Thyroid gland (tissue), 4 donors: Measurements from ENCODE around the gene LMNB1.

Experiments used
- CTCF ChIP-seq, 6 experiments: fragments of 200-600 bp in 3 of 6; fragments of 450-650 bp in 3 of 6; sonication (generic) in 3 of 6; IDR thresholded peaks; one replicate each; pipeline ENCODE4 v1.5.1; 2016 to 2019; ENCODE audit warnings: antibody characterized with exemption in 6 of 6, mild to moderate bottlenecking in 2 of 6, inconsistent platforms in 1 of 6, moderate library complexity in 1 of 6
- POLR2A ChIP-seq, 2 donors: fragments of 450-650 bp; IDR thresholded peaks; one replicate each; pipeline ENCODE4 v1.6.1; 2017; ENCODE audit warnings: antibody characterized with exemption in 2 of 2, mild to moderate bottlenecking in 2 of 2, moderate library complexity in 1 of 2

GRCh38 chr5:126810596-126811380 is 33.9 kb downstream of the LMNB1 start:
- TF ChIP-seq CTCF (IDR thresholded peaks at IDR 0.05) (no peak), POLR2A (IDR thresholded peaks at IDR 0.05) (no peak)
